Hindlimb muscle (tissue), 1 donor: ENCODE results near the gene PATL2. TPM values are rescaled to one million over a fixed set of nuclear protein-coding genes. Genes with fewer than 3 reads are reported as not detected.
"Not testable (repeated sequence)": the region's sequence is repeated elsewhere in the genome, so short reads cannot be mapped to it uniquely, and the experiment has no call there.

Experiments used
- DNase-seq: peaks from one replicate; pipeline ENCODE4 v3.0.0-alpha.2; 2013
- polyA plus RNA-seq: library from polyadenylated mRNA; unstranded; fragments of 120-200 nt; gene quantifications from one replicate; pipeline ENCODE4 v1.2.1, GENCODE V29; 2013; ENCODE audit not compliant: insufficient read length

The PATL2 gene
- 1.9 TPM for polyA plus RNA-seq

DNA sequence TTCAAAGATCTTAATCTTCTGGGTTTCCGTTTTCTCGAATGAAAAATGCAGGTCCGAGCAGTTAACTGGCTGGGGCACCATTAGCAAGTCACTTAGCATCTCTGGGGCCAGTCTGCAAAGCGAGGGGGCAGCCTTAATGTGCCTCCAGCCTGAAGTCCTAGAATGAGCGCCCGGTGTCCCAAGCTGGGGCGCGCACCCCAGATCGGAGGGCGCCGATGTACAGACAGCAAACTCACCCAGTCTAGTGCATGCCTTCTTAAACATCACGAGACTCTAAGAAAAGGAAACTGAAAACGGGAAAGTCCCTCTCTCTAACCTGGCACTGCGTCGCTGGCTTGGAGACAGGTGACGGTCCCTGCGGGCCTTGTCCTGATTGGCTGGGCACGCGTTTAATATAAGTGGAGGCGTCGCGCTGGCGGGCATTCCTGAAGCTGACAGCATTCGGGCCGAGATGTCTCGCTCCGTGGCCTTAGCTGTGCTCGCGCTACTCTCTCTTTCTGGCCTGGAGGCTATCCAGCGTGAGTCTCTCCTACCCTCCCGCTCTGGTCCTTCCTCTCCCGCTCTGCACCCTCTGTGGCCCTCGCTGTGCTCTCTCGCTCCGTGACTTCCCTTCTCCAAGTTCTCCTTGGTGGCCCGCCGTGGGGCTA lies at the start of gene PATL2, which contains the start of gene B2M:
TSS of gene PATL2 (minus strand) at position 228 of the 647 bp plus-strand sequence. CDS start 34,833 bp downstream, outside the sequence.
TSS of gene B2M (plus strand) at position 422 of the 647 bp plus-strand sequence. CDS start at position 452, 30 bp downstream.
- peak; percentile 95 for DNase-seq

DNA sequence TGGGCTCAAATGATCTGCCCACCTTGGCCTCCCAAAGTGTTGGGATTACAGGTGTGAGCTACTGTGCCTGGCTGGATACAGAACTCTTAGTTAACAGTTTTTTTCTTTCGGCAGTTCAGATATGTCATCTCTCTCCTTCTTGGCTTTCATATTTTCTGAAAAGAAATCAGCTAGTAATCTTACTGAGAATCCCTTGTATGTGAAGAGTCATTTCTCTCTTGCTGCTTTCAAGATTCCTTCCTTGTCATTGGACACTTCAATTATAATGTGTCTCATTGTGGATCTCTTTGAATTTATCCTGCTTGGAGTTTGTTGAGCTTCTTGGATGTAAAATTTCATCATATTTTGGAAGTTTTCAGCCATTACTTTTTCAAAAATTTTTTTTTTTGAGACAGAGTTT lies 42.2 kb upstream of the PATL2 start:
- no peak for DNase-seq

DNA sequence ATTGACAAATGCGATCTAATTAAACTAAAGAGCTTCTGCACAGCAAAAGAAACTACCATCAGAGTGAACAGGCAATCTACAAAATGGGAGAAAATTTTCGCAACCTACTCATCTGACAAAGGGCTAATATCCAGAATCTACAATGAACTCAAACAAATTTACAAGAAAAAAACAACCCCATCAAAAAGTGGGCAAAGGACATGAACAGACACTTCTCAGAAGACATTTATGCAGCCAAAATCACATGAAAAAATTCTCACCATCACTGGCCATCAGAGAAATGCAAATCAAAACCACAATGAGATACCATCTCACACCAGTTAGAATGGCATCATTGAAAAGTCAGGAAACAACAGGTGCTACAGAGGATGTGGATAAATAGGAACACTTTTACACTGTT lies 32.3 kb upstream of the PATL2 start:
- DNase-seq, result not testable (repeated sequence)

DNA sequence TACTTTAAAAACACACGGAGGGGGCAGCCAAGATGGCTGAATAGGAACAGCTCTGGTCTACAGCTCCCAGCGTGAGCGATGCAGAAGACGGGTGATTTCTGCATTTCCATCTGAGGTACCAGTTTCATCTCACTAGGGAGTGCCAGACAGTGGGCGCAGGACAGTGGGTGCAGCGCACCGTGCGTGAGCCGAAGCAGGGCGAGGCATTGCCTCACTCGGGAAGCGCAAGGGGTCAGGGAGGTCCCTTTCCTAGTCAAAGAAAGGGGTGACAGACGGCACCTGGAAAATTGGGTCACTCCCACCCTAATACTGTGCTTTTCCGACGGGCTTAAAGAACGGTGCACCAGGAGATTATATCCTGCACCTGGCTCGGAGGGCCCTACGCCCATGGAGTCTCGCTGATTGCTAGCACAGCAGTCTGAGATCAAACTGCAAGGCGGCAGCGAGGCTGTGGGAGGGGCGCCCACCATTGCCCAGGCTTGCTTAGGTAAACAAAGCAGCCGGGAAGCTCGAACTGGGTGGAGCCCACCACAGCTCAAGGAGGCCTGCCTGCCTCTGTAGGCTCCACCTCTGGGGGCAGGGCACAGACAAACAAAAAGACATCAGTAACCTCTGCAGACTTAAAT lies 28.2 kb upstream of the PATL2 start:
- DNase-seq, result not testable (repeated sequence)

DNA sequence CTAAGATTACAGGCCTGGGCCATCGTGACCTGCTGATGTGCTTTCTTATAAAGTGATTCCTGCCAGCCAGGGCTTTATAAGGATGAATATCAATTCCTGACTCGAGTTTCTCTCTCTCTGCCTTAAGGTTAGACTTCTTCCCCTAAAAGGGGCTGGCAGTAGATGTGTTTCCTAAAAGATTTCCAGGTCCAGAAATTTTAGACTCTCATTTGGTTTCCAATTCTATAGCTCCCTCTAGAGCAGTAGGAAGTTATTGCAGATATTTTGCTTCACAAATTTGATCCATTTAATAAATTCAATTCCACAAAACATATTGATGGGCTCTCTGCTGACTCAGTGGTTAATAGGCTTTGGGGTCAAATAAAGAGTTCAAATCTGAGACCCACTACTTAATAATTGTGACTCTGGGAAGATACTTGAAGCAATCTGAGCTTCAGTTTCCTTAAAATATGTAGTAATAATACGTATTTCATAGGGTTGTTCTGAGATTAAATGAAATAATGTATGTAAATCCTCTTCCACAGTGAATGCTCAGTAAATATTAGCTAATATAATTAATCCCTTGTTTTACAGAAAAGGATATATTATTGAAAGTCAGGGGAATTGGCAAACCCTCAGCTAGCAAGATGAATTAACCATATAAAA lies 27.3 kb upstream of the PATL2 start:
- no peak for DNase-seq

DNA sequence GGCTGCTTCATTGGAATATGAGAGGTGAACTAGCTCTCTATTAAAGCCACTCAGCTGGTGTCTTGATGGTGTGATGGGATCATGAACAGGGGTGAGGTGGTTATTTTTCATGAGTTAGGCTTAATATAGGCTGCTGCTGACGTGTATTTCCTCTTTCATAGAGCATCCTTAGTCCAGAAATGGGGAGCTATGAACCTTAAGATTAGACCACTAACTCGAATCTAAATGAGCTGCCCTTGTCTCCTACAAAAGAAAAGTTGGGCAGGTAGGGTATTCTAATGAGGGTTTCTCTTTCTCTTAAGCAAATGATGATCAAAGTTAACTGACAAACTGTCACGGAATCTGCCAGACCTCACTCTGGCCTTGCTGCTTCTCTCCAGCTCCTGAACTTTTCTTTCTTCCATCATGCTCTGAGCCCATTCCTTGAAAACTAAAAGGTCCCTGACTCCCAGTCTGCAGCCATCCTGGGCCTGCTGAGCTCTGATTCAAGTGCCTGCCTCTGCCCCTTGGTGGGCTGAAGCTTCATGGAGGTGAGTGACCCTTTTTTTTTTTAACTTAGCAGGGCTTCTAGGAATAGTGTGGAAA lies 25.1 kb upstream of the PATL2 start, which contains the start of gene TRIM69:
TSS of gene TRIM69 (plus strand) at position 348 of the 585 bp plus-strand sequence. CDS start at position 525, 177 bp downstream.
- no peak for DNase-seq

DNA sequence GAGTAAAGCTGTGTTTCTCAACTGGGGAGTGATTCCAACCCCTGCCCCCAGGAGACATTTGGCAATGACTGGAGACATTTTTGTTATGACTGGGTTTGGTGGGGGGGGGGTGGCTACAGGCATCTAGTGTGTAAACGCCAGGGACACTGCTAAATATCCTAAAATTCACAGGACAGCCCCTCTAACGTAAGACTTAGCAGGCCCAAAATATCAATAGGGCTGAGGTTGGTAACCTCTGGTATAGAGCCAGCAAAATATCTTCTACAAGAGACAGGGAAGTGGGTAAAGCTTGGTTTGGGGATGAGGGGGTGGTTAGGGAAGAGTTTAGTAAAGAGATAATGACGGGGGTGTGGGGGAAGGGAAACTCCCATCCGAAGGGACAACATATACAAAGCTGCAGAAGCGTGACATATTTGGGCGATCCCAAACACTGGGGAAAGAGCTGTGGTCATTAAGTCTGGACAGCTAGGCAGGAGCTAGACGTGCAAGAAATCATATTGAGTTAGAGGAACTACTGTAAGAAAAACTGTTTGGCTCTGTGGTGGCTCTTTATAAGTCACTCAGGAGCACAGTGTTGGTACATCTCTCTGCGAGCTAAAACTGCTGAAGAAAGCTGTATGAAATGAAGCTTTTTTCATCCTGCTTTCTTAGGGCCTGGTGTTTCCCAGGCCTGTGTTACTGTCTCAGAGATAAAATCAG lies 24.5 kb upstream of the PATL2 start:
- no peak for DNase-seq

DNA sequence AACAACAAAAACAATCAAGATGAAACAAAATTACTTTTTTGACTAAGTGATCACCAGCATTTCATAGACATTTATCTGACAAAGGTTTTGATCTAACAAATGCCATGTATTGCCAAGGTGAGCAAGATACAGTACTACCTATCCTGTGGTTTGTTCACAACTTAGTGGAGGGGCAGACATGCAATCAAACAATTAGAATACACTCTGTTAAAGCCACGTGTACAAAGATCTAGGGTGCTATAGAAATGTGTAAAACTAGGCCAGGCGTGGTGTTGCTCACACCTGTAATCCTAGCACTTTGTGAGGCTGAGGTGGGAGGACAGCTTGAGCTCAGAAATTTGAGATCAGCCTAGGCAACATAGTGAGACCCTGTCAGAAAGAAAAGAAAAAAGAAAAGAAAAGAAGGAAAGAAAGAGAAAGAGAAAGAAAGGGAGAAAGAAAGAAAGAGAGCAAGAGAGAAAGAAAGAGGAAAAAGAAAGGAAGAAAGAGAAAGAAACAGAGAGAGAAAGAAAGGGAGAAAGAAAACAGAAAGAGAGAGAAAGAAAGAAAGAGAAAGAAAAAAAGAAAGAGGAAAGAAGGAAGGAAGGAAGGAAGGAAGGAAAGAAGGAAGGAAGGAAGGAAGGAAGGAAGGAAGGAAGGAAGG lies 23.8 kb upstream of the PATL2 start:
- DNase-seq, result no peak

DNA sequence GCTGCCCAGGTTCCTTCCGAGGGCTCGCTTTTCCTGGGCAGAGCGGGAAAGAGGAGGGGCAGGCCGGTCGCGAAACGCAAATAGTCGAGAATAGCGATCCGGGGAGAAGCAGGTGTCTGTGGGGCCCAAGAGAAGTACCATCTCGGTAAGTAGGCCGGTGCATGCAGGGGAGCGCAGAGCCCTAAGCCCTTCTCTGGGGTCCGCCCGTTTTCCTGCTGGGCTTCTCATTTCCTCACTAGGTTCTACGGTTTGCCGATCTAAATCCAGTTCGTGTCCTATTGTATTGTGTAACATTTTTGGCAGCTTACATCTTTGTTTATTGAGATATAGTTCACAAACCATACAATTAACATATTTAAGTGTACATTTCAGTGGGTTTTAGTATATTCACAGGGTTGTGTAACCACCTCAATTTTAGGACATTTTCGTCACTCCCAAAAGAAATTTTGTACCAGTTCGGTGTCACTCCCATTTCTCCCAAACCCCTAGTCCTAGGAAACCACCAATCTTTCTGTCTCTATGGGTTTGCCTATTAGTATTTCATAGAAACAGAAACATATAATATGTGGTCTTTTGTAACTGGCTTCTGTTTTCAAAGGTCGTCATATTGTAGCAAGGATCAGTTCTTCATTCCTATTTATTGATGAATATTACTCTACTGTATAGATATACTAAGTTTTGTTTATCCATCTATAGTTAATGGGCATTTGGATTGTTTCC lies 18.4 kb upstream of the PATL2 start:
- DNase-seq, result peak; percentile 51

DNA sequence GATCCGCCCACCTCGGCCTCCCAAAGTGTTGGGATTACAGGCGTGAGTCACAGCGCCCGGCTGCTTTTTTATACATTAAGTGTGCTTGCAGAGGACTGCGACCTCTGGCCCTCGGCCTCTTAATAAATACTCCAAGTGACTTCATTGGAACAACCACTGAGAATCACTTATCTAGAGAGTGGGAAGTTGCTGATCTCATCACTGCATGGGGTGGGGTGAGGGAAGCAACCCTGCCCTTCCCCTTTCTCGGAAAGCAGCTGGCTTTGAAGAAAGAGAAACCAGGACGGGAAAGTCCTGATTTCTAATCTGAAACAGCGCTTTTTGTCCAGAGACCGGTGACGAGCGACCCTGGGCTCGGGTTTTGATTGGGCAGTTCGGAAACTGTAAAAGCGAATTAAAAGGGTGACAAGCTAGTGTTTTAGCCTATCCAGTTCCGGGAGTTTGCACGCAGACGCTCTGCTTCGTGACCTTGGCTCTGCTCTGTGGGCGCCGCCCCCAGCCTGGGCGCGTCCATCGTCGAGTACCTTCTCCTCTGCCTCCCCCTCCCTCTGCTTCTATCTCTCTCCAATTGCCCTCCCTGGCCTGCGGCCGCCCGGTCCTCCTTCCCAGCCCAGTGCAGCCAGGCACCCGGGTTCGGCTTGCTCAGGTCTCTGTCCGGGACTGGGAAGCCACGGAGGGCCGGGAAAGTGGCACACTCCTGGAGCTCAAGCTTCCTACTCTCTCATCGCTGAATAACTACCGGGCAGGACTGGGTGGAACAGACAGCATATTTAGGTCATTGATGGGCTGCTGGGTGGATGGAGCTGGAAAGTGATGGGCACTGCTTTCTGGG lies 17.7 kb upstream of the PATL2 start:
- DNase-seq, result peak; percentile 96

DNA sequence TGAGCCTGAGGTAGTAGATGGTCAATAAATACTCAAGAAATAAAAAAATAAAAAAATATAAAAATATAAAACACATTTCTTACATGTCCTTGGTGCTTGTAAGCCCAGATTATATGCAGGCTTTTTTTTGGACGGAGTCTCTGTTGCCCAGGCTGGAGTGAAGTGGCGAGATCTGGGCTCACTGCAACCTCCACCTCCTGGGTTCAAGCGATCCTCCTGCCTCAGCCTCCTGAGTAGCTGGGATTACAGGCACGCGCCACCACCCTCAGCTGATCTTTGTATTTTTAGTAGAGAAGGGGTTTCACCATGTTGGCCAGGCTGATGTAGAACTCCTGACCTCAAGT lies 17.1 kb upstream of the PATL2 start:
- DNase-seq, result not testable (repeated sequence)

DNA sequence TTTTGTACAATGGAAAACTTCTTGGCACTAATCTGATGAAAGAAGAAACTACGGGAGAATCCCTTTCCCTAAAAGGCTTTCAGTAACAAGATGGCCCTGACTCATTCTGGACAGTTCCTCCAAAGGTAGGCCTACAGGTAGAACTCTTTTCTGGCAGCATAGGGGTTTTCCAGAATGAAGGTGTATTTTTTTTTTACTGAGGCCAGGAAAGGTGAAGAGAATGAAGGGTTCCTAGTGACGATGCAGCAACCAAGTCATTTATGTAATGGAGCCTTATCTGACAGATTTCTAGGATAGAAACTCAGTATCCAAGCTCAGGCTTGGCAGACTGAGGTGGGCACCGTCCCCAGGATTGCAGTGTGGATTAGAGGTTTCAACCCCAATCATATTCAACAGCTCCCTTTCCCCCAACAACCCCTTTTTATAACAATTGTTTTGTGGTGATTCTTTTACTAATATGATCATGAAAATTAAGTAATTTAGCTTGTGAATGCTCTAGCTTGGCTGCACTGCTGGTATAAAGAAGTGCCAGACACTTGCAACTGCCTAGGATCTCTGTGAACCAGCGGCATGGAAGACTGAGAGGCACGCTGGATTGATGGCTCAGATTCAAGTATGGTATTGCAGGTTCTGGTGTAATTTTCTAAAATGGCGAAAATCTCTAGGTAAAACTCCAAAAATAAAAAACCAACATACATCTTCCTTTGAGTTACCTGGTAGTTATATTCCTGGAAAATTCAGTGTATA lies 16.5 kb upstream of the PATL2 start:
- no peak for DNase-seq

DNA sequence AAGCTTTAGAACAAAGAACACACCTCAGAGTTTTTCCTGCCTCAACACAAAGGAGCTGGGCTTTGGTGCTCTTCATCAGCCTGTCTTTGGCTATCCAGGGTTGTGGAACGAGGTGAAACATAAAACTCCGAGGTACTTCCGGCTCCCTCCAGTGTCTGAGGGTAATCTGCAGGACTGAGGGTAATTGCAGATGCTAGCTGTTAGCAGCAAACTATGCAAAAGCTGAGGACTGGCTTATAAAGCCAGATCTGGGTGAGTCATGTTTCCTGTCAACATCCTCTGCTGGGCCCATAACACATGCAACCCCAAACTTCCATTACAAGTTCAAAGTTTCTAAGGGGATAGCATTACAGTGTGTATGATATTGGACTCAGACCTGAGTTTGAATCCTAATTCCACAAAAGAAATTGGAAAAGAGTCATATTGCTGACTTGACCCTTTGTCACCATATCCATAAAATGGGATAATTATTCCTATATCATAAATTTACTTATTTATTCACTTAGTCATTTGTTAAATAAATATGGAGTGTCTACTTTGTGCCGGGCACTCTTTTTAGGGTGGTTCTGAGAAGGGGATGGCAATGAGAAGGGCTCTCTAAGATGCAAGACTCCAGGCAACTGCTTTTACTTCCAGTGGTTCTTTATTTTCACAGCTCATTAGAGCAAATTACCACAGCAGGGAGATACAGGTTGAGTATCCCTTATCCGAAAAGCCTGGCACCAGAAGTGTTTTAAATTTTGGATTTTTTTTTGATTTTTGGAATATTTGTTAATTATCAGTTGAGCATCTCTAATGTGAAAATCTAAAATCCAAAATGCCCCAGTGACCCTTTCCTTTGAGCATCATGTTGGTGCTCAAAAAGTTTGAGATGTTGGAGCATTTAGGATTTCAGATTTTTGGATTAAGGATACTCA lies 15.7 kb upstream of the PATL2 start:
- DNase-seq, result no peak

DNA sequence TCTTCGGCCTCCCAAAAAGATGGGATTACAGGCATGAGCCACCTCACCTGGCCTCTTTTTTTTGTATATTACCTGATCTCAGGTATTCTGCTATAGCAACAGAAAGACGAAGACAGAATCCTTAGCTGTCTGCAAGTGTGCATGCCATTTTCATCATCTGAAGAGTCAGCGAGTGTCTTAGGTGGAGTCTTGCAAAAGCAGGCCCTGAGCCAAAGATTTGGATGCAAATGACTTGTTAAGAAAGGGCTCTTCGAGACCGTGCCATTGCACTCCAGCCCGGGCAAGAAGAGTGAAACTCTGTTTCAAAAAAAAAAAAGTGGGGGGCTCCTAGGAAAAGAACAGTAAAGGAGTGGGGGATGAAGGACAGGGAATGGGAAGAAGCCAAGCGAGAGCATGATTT lies 15.0 kb upstream of the PATL2 start:
- no peak for DNase-seq

DNA sequence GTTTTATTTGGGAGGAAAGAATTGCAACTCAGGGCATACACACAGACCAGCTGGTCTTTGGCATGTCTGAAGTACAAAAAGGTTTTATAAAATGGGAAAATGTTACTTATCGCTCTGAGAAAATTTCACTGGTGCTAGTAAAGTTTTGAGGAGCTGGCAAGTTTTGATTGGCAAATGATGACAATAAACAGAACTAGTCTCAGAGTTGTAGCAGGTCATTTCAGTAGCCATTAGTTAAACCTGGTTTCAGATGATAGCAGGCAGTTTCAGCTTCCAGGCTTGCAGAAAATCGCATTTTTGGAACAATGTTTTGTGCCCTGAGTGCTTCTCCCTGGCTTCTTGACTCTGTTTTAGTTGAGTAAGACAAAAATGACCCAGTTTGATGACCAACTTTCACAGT lies 10.9 kb upstream of the PATL2 start:
- DNase-seq, result no peak

DNA sequence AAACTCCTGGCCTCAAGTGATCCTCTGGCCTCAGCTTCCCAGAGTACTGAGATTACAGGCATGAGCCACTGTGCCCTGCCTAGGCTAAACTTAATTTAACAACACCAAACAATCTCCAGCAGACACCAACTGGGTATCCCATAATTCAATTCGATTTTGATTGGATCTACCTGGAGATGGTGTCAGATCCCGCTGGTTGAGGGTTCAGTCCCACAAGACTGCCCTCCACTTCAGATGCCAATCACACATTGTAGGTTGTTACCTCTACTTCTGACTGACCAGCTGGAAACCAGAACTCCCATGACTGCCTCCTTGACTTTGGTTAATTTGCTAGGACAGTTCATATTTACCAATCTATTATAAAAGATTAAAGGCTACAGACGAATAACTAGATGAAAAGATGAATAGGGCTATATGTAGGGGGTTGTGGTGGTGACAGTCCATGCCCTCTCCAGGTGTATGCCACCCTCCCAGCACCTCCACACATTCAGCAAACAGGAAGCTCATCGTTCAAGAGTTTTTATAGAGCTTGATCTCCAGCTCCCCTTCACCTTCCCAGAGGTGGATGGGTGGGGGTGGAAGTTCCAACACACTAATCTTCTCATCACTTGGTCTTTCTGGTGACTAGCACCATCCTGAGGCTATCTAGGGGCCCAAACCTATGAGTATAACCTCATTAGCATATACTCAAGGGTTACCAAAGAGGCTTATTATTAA lies 9.5 kb upstream of the PATL2 start:
- no peak for DNase-seq

DNA sequence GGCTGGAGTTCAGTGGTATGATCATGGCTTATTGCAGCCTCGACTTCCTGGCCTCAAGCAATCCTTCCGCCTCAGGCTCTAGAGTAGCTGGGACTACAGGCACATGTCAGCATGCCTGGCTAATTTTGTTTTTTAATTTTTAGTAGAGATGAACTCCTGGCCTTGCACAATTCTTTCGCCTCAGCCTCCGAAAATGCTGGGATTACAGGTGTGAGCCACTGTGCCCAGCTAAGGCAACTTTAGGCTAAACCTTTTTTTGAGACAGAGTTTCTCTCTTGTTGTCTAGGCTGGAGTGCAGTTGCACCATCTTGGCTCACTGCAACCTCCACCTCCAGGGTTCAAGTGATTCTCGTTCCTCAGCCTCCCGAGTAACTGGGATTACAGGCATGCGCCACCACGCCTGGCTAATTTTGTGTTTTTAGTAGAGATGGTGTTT lies 8.9 kb upstream of the PATL2 start:
- not testable (repeated sequence) for DNase-seq
